Fibroblast of gingiva (primary cell): ENCODE measurements around the gene ANKRD13D.

ENCODE experiments used
- DNase-seq: peaks from one replicate; pipeline ENCODE4 v3.0.0-alpha.2; 2011; ENCODE audit warnings: low read depth

ANKRD13D gene

DNA sequence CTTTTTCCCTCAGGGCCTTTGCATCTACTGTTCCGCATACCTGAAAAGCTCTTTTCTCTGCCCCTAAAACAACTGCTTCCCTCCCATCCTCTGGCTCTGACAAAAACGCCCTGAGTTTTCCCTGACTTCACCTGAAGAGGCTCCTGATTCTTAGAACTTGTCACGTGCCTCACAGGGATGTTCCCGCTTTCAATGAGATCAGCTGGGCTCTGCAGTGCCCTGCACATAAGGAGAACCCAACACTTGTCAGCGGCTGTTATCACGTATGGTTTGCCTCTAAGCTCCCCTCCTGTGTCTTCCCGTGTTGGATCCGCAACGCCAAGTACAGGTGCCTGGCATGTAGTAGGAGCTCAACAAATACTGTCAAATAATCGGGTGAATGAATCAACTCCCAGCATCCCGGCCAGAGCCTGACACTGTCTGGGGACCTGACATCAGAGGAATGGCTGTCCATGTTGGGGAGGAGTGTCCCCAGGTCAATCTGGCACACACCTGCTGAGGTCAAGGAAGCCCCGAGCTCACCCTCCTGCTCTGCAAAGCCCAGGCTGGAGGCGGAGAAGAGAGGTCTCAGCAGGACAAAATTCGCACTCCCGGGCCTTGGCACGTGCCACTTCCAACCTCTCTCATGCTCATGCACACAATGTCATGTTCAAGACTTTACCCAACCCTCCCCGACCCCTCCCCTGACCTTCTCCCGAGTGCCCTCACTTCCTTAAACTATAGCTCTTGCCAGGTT, 27.0 kb upstream of the ANKRD13D start:
- DNase-seq = no peak

DNA sequence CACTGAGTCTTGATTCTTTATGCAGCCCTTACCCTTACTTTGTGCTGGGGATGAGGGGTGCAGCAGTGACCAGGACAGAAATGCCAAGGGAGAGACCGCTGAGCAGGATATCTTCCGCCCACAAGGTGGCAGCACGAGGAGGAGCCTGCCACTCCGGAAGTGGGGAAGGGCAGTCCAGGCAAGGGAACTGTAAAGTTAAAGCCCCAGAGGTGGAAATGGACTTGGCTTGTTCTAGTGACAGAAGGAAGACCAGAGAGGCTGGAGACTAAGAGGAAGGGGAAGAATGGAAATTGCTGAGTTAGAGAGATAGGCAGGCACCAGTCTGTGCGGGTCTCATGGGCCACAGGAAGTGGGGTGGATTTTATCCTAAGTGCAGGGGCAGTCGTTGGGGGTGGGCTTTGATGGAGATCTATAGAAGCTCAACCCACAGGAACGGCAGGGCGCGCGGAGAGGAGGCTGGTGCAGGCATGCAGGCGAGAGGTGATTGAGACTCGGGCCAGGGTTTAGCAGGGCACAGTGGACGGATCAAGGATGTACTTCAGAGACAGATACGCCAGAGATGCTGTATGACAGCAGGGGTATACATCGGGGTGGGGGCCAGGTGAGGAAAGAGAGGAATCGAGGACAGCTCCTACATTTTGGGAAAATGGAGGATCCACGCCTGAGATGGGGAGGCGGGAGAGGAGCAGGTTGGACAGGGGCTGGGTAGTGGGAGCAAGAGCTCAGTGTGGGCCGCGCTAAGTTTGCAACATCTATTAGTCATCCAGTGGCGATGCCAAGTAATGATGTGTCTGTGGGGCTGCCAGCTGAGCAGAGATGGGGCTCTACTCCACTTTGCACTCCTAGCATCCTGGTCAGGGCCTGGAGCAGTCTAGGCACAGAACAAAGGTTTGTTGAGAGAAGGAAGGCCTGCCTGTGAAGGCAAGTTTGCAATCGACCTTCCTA, 26.1 kb upstream of the ANKRD13D start:
- DNase-seq = peak; percentile 85

DNA sequence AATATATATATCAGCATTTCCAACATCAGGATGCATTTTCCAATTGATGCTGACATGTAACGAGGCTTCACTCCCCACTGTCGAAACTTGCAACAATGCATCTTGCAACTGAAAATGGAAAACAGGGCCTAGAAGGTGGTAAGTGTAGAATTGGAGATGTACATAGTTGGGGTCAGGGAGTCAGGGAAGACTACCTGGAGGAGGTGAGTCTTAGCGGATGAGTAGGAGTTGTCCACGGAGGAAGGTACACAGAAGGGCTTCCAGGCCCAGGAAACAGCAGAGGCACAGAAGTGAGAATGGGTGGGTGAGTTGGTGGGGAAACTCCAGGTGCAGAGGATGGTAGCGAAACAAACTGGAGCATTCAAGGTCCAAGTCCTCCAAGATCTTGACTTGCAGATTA, 24.8 kb upstream of the ANKRD13D start:
- no peak for DNase-seq

DNA sequence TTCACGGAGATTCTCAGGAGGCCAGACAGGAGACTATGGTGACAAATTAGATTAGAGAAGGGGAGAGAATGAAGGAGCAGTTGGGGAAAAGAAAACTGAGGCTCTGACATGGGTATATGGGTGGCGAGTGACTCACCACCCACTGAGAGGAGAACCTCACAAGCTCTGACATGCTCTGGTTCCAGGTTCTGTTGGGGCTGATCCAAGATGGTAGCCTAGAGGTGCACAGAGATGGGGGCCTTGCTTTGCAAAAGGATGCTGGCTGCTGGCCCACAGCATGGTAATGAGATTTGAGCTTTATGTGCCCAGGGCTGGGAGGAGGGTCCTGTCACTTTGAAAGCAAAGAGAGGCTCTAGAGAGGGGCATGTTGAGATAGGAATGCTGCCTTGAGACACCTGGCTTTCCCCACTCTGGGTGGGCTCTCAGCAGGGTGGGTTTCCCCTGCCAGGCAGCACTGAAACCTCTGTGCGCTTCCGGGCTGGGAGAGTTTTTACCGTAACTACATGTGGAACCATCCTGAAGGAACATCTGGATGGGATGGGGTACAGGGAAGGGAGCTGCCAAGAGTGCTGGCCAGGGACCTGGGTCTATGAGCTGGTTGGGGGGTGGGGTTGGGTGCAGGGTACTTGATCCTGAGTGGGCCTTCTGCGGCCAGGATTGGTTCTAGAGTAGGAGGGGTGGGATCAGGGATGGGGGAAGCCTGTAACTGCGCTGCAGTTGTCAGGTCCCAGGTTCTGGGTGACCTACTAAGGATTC, 24.0 kb upstream of the ANKRD13D start:
- DNase-seq = no peak

DNA sequence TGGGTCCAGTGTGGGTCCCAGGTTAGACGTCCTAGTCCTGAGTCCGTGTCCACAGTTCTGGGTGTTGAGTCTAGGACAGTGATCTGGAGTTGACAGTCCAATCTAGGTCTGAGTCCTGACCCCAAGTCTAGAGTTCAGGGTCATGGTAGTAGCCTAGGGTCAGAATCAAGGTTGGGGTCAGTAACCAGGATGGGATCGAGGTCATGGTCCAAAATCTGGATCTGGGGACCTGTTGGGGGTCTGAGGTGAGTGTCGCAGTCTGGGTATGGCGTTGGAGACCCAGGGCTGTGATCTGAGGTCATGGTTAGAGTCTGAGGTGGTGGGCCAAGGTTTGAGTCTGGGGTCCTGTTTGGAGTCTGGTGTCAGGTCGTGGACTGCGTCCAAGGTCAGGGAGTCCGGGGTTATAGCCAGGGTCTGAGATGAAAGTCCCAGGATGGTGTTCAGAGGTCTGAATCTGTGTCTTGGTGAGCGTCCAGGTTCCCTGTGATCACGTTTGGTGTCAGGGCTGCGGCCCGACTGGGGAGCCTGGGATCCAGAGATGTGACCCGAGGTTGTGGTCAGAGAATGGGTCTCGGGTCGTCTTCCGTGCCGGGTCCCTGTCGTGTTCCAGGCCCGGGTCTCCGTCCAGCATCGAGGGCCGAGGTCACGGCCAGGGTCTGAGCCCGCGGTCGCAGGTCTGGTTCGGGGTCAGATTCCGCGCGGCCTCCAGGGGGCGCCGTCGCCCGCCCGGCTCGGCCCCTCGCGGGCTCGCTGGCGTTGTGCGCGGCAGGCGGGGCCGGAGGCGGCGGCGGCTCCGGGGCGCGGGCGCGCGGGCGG, 23.3 kb upstream of the ANKRD13D start:
- peak; percentile 36 for DNase-seq

DNA sequence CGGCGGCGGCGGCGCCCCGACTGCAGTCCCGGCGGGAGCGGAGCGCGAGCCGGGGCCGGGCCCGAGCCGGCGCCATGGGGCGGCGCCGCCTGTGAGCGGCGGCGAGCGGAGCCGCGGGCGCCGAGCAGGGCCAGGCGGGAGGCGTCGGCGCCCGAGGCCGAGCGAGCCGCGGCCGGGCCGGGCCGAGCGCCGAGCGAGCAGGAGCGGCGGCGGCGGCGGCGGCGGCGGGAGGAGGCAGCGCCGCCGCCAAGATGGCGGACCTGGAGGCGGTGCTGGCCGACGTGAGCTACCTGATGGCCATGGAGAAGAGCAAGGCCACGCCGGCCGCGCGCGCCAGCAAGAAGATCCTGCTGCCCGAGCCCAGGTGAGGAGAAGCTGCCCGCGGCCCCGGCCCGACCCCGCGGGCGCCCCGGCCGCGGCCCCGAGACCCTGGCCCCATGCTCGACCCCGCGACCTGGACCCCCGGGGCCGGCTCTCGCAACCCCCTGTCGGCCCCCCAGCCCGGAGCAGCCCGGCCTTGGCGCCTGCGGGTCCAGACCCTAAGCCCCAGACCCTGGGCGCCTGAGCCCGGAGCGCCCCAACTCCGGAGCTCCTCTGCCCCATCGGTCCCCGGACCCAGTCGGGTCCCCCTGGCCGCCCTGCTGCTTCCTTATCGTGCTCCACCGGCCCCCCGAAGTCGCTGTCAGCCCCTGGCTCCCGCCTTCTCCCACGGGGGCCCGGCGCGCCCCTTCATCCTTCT, 22.5 kb upstream of the ANKRD13D start, which contains the start of gene GRK2:
GRK2 (plus strand) TSS at position 25 of the 739 bp plus-strand sequence; CDS start at position 252, 227 bp downstream.
- DNase-seq = peak; percentile 25

DNA sequence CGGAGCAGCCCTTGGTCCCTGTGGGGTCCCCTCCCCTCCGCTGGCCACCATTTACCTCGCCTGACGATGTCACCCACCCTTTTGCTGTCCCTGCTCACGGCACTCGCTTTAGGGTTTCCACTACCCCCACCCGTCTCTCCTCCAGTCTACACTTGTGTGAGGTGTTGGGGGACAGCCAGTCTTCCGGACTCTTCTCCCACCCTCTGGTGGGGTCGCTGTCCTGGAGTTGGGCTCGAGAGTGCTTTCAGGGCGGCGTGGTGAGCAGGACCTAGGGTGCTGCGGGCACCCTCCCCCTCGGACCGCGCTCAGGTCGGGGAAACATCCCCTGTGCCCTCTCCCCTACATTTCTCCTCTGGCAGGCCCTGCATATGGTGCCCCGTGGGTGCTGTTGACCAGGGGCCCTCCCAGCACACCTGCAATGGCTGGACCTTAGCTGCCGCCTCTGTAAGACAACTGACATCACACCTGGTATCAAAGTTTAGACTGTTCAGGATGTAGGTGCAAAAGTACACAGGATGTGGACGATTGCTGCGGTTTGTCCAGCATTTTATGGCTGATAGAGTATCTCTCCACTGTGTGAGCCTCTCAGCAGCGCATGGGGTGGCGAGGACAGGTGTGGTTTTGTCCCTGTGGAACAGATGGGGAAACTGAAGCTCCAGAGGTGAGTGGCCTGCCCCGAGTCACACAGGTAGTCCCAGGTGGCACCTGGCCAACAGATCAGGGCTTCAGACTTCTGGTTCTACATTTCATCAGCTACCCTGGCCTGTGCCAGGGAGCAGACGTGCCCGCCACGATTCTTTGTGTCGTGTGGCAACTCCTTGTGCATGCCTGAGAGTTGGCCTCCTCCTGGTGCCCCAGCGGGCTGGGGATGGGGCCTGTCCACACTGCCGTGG, 21.7 kb upstream of the ANKRD13D start:
- DNase-seq = no peak

DNA sequence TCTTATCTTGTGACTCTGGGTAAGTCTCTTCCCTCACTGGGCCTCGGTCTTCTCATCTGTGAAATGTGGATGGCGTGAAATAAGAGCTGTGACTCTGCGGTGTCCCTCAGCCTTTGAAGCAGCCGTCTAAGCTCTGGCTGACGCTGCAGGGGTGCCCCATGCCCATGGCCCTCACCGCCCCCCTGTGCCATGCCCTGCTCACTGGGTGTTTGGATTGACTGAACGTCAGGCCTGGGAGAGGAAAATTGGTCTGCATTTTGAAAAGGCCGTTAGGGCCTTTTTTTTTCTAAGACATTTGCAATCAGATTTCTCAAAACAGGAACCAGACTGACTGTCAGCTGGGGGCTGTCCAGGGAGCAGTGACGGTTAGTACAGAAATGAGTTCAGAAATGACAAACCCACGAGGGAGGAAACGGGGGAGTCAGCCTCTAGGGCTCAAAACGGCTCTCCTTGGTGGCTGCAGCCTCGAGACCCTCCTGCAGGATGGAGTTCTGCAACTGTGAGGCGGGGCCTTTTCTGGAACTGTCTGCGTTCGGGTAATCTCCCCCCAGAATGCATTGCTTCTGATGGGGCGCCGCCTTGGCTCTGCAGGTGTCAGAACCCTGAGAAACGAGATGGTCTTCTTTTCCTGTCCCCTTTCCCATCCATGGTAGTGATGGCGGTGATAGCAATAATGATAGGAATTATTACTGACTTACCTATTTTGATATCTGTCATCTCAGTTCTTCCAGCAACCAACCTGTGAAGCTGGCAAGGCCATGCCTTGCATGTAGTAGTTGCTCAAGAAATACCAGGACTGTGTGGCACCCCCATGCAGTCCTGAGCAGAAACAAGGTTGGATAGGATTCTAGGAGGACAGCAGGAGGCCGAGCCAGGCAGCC, 20.8 kb upstream of the ANKRD13D start:
- DNase-seq = no peak

DNA sequence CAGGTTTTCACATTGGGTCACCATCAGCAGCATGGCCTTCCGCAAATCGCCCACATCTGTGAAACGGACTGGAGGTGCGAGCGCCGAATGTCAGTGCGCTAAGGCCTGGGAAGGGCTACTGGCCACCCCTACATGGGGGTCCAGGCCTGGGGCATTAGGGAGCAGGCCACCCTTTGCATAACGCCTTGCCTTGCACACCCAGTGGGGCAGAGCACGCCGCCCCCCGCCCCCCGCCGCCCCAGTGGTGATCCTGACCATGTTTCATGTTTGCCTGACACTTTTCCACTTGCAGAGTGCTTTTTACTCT, 20.2 kb upstream of the ANKRD13D start:
- DNase-seq = no peak

DNA sequence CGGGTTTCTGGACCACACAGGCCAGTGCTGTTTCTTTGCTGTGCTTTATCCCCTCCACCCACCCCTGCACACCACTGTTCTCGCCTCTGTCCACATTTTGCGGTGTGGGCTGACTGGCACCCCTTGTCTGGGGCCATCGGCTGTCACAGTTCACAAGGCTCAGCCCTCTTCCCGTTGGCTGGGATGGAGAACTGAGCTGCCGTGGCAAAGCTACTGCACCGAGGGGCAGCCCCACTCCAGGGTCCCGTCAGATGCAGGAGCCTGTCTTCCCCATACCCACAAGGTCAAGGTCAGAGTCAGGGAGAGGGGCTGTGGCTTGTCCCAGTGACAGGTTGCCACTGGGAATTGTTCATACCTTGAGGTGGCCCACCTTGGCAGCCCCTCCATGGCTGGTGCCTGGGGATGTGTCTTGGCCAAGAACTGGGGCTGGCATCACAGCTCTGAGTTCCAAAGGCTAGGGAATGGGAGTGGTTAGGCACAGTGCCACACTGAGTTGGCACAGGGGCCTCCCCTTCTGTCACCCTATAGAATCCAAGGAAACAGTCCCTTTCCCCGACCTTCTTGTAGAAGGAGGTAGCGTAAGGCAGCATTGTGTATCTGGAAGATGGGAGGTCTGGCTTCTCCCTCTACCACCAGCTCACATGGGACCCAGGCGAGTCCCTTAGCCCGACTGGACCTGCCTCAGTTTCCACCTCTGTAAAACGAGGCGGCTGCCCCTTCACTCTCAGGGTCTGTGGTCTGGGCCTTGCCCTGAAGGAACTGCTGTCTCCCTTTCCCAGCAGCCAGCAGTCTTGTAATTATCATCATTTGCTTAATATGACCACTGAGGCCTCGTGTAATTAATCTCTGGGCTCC, 19.5 kb upstream of the ANKRD13D start:
- no peak for DNase-seq

DNA sequence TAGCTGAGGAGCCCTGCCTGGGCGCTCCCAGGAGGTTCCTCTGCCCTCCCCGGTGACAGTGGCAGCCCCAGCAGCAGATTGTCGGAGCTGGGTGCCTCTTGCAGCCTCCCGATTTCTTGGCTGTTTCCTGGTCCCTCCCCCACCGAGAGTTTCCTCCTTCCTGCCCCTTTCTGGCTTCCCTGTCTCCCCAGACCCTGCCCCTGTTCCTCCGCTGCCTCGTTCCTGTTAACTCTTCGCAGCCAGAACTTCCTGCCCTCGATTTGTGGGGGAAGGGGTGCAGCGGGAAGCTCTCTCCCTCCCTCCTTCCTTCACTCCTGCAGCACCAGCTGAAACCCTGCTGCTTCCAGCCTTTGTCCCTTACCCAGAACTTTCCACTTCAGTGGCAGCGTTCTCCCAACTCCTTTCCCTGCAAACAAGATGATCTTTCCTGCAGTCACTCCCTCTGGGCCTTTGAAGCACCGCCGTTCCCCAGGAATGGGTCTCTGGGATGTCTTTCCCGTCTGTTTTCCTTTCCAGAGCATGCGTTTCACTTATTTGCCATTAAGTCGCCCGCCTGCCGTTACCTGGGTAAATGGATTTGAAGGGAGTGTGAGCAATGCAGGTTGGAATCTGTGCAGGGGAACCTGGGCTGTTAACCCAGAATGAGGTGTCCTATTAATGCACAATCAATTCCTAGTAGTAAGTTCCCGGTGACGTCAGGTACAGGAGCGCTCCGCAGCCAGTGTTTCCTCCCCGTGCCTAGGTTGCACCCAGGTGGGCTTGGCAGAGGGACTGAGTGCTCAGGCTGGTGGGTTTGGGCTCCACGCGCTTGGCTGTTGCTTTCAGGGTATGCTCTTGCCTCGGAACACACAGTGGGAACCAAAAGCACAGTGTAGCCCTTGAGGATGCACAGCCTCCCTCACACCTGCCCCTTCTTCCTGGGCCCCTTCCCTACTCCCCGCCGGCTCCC, 18.6 kb upstream of the ANKRD13D start:
- no peak for DNase-seq

DNA sequence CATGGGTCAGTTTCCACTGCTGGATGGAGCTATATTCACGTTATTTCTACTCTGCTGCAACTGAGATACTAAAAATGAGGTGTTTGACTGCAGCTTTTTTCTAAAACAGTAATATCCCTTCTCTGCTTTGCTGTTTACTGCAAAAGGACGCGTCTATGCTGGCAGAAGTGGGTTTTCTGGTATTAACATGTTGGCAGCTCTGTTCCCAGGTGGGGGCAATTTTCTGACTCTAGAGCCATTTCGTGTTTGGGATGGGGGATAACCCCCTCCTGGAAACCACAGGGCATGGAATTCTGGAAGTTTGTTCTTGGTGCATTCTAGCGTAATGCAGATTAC, 17.9 kb upstream of the ANKRD13D start:
- no peak for DNase-seq

DNA sequence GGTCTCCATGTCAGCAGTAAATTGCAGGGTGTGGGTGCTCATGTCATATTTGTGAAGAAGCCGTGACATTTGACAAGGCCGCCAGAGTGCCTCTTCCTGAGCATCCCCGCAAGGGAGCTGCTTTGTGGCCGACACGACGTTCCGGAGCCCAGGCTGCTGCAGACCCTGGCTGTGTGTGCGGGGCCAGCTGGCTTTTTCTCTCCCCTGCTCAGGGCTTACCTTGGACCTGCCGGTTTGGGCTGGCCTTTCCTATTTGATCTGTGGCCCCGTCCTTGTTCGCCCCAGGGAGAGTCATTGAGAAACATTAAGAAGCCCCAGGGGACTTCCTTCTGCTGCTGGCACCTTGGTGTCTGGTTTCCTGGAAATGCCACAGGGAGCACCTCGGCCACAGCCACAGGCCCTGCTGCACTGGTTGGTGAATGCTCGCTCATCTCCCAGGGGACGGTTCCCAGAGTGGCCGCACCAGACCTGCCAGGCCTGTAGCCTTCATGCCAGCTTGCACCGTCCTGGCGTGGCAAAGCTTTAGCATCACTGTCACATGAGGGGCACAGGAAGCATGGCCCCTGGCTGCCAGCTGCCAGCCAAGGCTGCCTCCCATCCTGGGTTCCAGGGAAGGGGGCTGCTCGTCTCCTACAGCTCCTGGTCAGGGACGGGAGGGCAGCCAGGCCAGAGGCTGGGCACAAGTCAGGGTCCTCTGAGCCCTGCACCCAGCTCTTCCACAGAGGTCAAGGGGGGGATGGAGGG, 17.4 kb upstream of the ANKRD13D start:
- no peak for DNase-seq

DNA sequence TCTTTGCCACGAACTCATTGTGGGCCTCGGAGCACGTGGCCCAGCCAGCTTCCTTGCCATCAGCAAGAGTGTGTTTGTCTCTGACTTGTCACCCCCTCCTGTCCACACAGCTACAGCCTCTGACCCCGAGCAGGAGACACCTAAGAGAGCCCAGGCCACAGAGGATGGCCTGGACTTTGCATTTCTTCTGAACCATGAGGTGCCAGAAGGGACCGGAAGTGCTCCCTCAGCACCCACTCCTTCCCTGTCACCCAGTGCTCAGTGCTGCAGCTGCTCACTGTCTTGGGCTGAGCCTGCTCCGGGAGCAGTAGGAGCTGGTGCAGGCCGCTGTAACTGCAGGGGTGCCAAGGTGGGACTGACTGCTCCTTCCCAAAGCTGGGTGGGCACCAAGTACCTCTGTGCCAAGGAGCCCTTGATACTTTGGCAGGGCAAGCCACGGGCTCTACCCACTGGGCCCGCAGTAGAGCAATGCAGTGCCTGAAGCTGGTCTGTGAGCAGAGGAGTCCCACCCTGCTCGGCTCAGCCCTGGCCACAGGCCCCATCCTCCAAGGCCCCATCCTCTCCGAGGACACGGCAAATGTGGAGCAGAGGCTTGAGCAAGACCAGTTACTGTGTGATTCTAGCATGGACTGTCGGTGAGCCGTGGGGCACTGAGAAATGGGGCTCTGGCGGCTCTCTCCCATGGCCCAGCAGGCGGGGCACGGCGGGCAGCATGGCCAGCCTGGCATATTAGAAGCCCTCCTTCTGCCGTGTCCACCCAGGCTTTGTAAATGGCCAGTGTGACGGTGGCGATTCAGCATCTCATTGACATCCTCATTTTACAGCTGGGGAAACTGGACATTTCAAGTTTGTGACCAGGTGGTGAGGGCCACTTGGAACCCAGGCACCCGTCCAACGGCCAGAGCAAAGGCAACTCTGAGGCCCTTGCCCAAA, 16.5 kb upstream of the ANKRD13D start:
- DNase-seq = no peak
